Measurements from ENCODE around the gene TBK1. TPM values are rescaled to one million over a fixed set of nuclear protein-coding genes. Genes with fewer than 3 reads are reported as not detected.

TBK1 gene
- total and polyA plus RNA-seq, 9 of the 15 experiments (the other 6 are each of a cell fraction or from before 2014, with no cell fraction given): 20.4 to 42.0 (median 27.8) TPM

DNA sequence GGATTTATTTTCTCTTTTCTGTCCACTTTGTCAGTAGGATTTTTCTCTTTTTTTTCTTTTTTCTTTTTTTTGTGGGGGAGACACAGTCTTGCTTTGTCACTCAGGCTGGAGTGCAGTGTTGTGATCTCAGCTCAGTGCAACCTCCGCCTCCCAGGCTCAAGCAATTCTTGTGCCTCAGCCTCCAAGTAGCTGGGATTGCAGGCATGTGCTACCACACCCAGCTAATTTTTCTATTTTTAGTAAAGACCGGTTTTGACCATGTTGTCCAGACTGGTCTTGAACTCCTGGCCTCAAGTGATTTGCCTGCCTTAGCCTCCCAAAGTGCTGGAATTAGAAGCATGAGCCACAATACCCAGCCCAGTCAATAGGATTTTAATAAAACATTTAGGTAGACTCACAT is 21.0 kb upstream of the TBK1 start (continued):
- no peak for TF ChIP-seq ETV1 (tag; conservative IDR thresholded peaks at IDR 0.05; ENCODE audit: low read depth)

DNA sequence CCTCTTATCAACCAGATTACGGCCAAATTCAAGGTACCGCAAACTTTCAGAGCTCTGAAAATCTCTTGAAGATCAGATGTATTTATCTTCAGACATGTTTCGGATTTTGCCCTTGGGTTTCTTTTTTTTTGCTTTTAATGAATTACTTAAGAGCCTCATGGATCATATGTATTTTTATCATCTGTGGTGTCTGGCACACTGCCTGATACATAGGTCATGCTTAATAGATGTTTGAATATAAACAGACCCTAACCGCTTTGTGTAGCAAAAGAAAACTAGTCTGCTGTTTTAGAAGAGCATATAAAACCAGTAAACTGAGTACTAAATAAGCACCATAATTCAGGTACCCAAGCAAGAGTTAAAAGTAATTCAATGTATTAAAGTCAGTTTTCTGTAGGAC is 20.1 kb upstream of the TBK1 start:
- no peak for TF ChIP-seq MEIS2 (IDR thresholded peaks at IDR 0.05; ENCODE audit: partially characterized antibody)
- TF ChIP-seq, protein P1, sequence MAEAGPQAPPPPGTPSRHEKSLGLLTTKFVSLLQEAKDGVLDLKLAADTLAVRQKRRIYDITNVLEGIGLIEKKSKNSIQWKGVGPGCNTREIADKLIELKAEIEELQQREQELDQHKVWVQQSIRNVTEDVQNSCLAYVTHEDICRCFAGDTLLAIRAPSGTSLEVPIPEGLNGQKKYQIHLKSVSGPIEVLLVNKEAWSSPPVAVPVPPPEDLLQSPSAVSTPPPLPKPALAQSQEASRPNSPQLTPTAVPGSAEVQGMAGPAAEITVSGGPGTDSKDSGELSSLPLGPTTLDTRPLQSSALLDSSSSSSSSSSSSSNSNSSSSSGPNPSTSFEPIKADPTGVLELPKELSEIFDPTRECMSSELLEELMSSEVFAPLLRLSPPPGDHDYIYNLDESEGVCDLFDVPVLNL (CRISPR knock-in tag; IDR thresholded peaks at IDR 0.05; ENCODE audit: low read depth): no peak
- no peak for TF ChIP-seq ZNF263 (CRISPR knock-in tag; IDR thresholded peaks at IDR 0.05; ENCODE audit: borderline replicate concordance)
- Histone ChIP-seq H2AFZ (ENCODE audit: low read depth, low read length) (no peak overlapping the region), H3K4me3 (no peak overlapping the region), H4K20me1 (replicated peaks; ENCODE audit: control insufficient read depth, insufficient read depth, low read length) (no peaks in the 10 kb centered on the region), H3K4me1 (replicated peaks in 1 of 2; ENCODE audit: control insufficient read depth in 2 of 2, insufficient read depth in 2 of 2, low read length in 2 of 2) (no peaks in the 10 kb centered on the region), H3K27ac (ENCODE audit: extremely low read depth, low read depth, low read length) (no peak overlapping the region), H3K9me1 (ENCODE audit: control insufficient read depth, insufficient read depth, low read length) (no peaks in the 10 kb centered on the region), H3K9me3 (replicated peaks; ENCODE audit: control insufficient read depth, insufficient read depth, low read depth, low read length) (no peaks in the 10 kb centered on the region), H3K27me3 (ENCODE audit: control insufficient read depth in 2 of 2, insufficient read depth in 2 of 2, low read length in 2 of 2) (no peaks in the 10 kb centered on the region), H3K4me2 (ENCODE audit: insufficient read depth, low read length) (no peak overlapping the region), H3K9ac (ENCODE audit: insufficient read depth in 1 of 2, low read depth in 2 of 2, low read length in 2 of 2) (no peak overlapping the region), H3K79me2 (ENCODE audit: control insufficient read depth, insufficient read depth, low read length) (peaks cover 3% of the 10 kb centered on the region; the same call in 1 of the 3 replicates), H3K36me3 (ENCODE audit: control insufficient read depth, insufficient read depth, low read length) (peaks cover 95% of the 10 kb centered on the region)
- intact Hi-C loops (cut with micrococcal nuclease): no loop called here
- ChIA-PET CTCF (ENCODE audit: low intra/inter-chr PET ratio) (no interaction called here), POLR2A (interaction anchor here (0.9 to 2.6 kb wide), 5 partner anchors 11 to 19 kb away, joined by 3 to 9 read pairs (median 4); no protein-coding TSS in a partner anchor)
- no peak for FAIRE-seq
- no TSS peak for BruUV-seq (replicated peaks)
- in situ Hi-C loops (cut with MboI): no loop called here
- 91% methylated on average over 4 of the region's 4 CpGs for WGBS (ENCODE audit: insufficient coverage, low coverage, missing lambda C conversion rate)
- no peak for ATAC-seq
- no peak for DNase-seq (ENCODE audit: extremely low read depth in 1 of 4, low spot score in 3 of 4)
